ENCODE results near the gene NTN1.

The NTN1 gene

DNA sequence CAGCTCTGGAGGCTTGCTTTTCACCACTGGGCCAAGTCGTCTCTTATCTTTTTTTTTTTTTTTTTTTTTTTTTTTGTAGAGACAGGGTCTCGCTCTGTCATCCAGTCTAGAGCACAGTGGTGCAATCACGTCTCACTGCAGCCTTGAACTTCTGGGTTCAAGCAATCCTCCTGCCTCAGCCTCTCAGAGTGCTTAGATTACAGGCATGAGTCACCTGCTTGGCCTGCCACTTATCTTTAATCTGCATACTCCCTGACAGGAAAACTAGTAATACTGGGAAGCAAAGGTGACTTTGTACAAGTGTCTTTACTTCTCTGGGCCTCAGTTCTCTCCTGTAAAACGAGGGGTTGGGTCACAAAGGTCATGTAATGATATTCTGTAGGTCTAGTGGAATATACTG lies 15.0 kb downstream of the NTN1 start:
- Histone ChIP-seq H3K9me2 (replicated peaks; ENCODE audit: insufficient read depth, low read length) (no peaks in the 10 kb centered on the region), H3K4me3 (ENCODE audit: insufficient read depth, low read length, poor library complexity, severe bottlenecking) (no peak overlapping the region), H3K9me3 (ENCODE audit: insufficient read depth, low read length) (no peaks in the 10 kb centered on the region), H3K27me3 (ENCODE audit: low read length) (no peaks in the 10 kb centered on the region), H2AFZ (ENCODE audit: low read depth, low read length, severe bottlenecking) (no peak overlapping the region), H3K36me3 (ENCODE audit: low read length) (no peaks in the 10 kb centered on the region), H3F3A (ENCODE audit: insufficient read depth) (no peaks in the 10 kb centered on the region), H3K79me2 (ENCODE audit: insufficient read depth, low read length) (no peaks in the 10 kb centered on the region), H3K27ac (ENCODE audit: low read depth, low read length) (no peak overlapping the region), H4K20me1 (ENCODE audit: low read depth, low read length) (no peaks in the 10 kb centered on the region), H3K9ac (ENCODE audit: low read length) (no peak overlapping the region), H3K4me2 (ENCODE audit: low read depth, low read length, poor library complexity, severe bottlenecking) (no peak overlapping the region)
- TF ChIP-seq, protein P1, sequence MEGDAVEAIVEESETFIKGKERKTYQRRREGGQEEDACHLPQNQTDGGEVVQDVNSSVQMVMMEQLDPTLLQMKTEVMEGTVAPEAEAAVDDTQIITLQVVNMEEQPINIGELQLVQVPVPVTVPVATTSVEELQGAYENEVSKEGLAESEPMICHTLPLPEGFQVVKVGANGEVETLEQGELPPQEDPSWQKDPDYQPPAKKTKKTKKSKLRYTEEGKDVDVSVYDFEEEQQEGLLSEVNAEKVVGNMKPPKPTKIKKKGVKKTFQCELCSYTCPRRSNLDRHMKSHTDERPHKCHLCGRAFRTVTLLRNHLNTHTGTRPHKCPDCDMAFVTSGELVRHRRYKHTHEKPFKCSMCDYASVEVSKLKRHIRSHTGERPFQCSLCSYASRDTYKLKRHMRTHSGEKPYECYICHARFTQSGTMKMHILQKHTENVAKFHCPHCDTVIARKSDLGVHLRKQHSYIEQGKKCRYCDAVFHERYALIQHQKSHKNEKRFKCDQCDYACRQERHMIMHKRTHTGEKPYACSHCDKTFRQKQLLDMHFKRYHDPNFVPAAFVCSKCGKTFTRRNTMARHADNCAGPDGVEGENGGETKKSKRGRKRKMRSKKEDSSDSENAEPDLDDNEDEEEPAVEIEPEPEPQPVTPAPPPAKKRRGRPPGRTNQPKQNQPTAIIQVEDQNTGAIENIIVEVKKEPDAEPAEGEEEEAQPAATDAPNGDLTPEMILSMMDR (IDR thresholded peaks at IDR 0.05; ENCODE audit: insufficient read depth, low read length, poor library complexity, severe bottlenecking), result no peak
- TF ChIP-seq EZH2phosphoT487 (conservative IDR thresholded peaks at IDR 0.05; ENCODE audit: low read length), result no peak

DNA sequence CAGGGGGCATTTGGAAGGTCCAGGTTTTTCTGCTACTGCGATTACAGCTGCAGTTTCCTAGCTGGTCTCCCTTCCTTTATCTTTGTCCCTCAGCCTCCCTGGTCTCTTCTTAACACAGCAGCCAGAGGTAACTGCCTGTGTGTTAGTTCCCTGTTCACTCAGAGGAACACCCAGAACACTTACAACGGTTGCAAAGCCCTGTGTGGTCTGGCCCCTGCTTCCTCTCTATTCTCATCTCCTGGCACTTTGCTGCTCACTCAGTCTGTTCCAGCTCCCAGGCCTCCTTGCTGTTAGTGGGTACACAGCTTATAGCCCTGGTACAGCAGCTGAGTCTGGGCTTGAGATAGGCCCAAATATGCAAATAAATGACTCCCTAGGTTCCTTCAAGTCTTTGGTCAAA lies 16.4 kb downstream of the NTN1 start:
- Histone ChIP-seq H4K20me1 (ENCODE audit: low read depth, low read length) (no peaks in the 10 kb centered on the region), H2AFZ (ENCODE audit: low read depth, low read length, severe bottlenecking) (no peak overlapping the region), H3K9me3 (ENCODE audit: insufficient read depth, low read length) (no peaks in the 10 kb centered on the region), H3F3A (ENCODE audit: insufficient read depth) (no peaks in the 10 kb centered on the region), H3K27ac (ENCODE audit: low read depth, low read length) (no peak overlapping the region), H3K36me3 (ENCODE audit: low read length) (no peaks in the 10 kb centered on the region), H3K9me2 (replicated peaks; ENCODE audit: insufficient read depth, low read length) (no peaks in the 10 kb centered on the region), H3K79me2 (ENCODE audit: insufficient read depth, low read length) (no peaks in the 10 kb centered on the region), H3K27me3 (ENCODE audit: low read length) (no peaks in the 10 kb centered on the region), H3K4me3 (ENCODE audit: insufficient read depth, low read length, poor library complexity, severe bottlenecking) (no peak overlapping the region), H3K9ac (ENCODE audit: low read length) (no peak overlapping the region), H3K4me2 (ENCODE audit: low read depth, low read length, poor library complexity, severe bottlenecking) (no peak overlapping the region)
- TF ChIP-seq, protein P1 (IDR thresholded peaks at IDR 0.05; ENCODE audit: insufficient read depth, low read length, poor library complexity, severe bottlenecking), result no peak
- TF ChIP-seq EZH2phosphoT487 (conservative IDR thresholded peaks at IDR 0.05; ENCODE audit: low read length), result no peak

DNA sequence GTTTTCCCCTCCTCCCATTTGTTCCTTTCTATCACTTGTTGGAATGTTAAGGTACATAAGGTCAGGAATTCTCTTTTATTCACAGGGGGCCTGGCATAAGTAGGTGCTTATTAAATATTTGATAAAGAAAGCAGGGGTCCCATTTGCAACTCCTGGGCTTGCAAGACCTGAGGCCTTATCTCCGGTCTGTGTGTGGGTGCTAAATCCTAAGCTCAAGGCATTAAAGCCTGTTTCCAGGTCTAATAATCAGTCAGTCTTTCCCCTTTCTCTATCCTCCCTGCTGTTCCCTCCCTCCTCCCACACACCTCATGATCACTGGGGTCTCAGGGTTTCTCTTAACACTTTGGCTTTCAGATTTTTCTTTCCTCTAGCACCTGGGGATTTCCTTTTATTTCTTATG lies 17.1 kb downstream of the NTN1 start:
- no peaks in the 10 kb centered on the region for H4K20me1 ChIP-seq (ENCODE audit: low read depth, low read length)
- TF ChIP-seq EZH2phosphoT487 (conservative IDR thresholded peaks at IDR 0.05; ENCODE audit: low read length), result no peak
- TF ChIP-seq, protein P1 (IDR thresholded peaks at IDR 0.05; ENCODE audit: insufficient read depth, low read length, poor library complexity, severe bottlenecking), result no peak

More for the DNA sequence above, 17.1 kb downstream of the NTN1 start:
- H3K79me2 ChIP-seq (ENCODE audit: insufficient read depth, low read length), result no peaks in the 10 kb centered on the region
- no peaks in the 10 kb centered on the region for H3K9me2 ChIP-seq (replicated peaks; ENCODE audit: insufficient read depth, low read length)
- no peaks in the 10 kb centered on the region for H3F3A ChIP-seq (ENCODE audit: insufficient read depth)
- H3K4me2 ChIP-seq (ENCODE audit: low read depth, low read length, poor library complexity, severe bottlenecking), result no peak overlapping the region
- H3K27me3 ChIP-seq (ENCODE audit: low read length), result no peaks in the 10 kb centered on the region
- no peak overlapping the region for H3K9ac ChIP-seq (ENCODE audit: low read length)
- no peak overlapping the region for H2AFZ ChIP-seq (ENCODE audit: low read depth, low read length, severe bottlenecking)
- no peaks in the 10 kb centered on the region for H3K36me3 ChIP-seq (ENCODE audit: low read length)
- no peak overlapping the region for H3K27ac ChIP-seq (ENCODE audit: low read depth, low read length)
- no peak overlapping the region for H3K4me3 ChIP-seq (ENCODE audit: insufficient read depth, low read length, poor library complexity, severe bottlenecking)
- H3K9me3 ChIP-seq (ENCODE audit: insufficient read depth, low read length), result no peaks in the 10 kb centered on the region

Data from SU-DHL-6 (cell line).